GM23338 (cell line): ENCODE measurements around the gene DACT2. TPM values are rescaled to one million over a fixed set of nuclear protein-coding genes. Genes with fewer than 3 reads are reported as not detected.

Experiments
- ATAC-seq: fragments of 200-7000 bp; cut with Tn5 transposase; 3 replicates; pipeline ENCODE4 v1.9.1; 2020
- DNase-seq: peaks from one replicate; pipeline ENCODE4 v3.0.0-alpha.2; 2015; ENCODE audit warnings: low spot score
- H2AFZ ChIP-seq: fragments of 200-600 bp; sonication (generic); 2 replicates; pipeline ENCODE4 v1.8.0; 2016; ENCODE audit warnings: antibody characterized with exemption, mild to moderate bottlenecking, moderate library complexity
- H3F3A ChIP-seq: fragments of 200-600 bp; sonication (generic); replicated peaks from 2 replicates; pipeline ENCODE4 v1.8.0; 2017; ENCODE audit warnings: antibody characterized with exemption, mixed run types, low read depth
- H3K27ac ChIP-seq: fragments of 200-600 bp; sonication (generic); 2 replicates; pipeline ENCODE4 v1.6.1; 2016; ENCODE audit warnings: low read depth
- H3K27me3 ChIP-seq: fragments of 200-600 bp; sonication (generic); 2 replicates; pipeline ENCODE4 v1.8.0; 2016; ENCODE audit warnings: mild to moderate bottlenecking, mixed run types, moderate library complexity; ENCODE audit not compliant: insufficient read depth
- H3K36me3 ChIP-seq: fragments of 200-600 bp; sonication (generic); 2 replicates; pipeline ENCODE4 v1.8.0; 2016; ENCODE audit warnings: mild to moderate bottlenecking; ENCODE audit not compliant: insufficient read depth
- H3K4me1 ChIP-seq: fragments of 200-600 bp; sonication (generic); 2 replicates; pipeline ENCODE4 v1.8.0; 2016; ENCODE audit warnings: mild to moderate bottlenecking, moderate library complexity; ENCODE audit not compliant: insufficient read depth
- H3K4me2 ChIP-seq: fragments of 200-600 bp; sonication (generic); 2 replicates; pipeline ENCODE4 v1.7.1; 2017; ENCODE audit warnings: mixed run types
- H3K4me3 ChIP-seq: fragments of 200-600 bp; sonication (generic); 2 replicates; pipeline ENCODE4 v1.6.1; 2016; ENCODE audit warnings: mixed run types
- H3K79me2 ChIP-seq: fragments of 200-600 bp; sonication (generic); replicated peaks from 2 replicates; pipeline ENCODE4 v1.8.0; 2017; ENCODE audit warnings: mild to moderate bottlenecking; ENCODE audit not compliant: insufficient read depth
- H3K9me2 ChIP-seq: fragments of 200-600 bp; sonication (generic); 2 replicates; pipeline ENCODE4 v1.8.0; 2017; ENCODE audit not compliant: insufficient read depth
- H4K20me1 ChIP-seq: fragments of 200-600 bp; sonication (generic); replicated peaks from 2 replicates; pipeline ENCODE4 v1.8.0; 2017; ENCODE audit warnings: mild to moderate bottlenecking; ENCODE audit not compliant: insufficient read depth
- H3K27ac Mint-ChIP-seq: 2 replicates; pipeline ENCODE4 v1.8.0; 2020; ENCODE audit warnings: inconsistent platforms, mild to moderate bottlenecking, moderate library complexity, mixed read lengths
- H3K27me3 Mint-ChIP-seq: 3 replicates; pipeline ENCODE4 v1.8.0; 2022; ENCODE audit warnings: low read depth, mild to moderate bottlenecking, moderate library complexity, mixed read lengths, inconsistent platforms; ENCODE audit not compliant: insufficient read depth, poor library complexity
- H3K36me3 Mint-ChIP-seq: 3 replicates; pipeline ENCODE4 v1.8.0; 2021; ENCODE audit warnings: low read depth, mild to moderate bottlenecking, inconsistent platforms, moderate library complexity, mixed read lengths
- H3K4me1 Mint-ChIP-seq: 3 replicates; pipeline ENCODE4 v1.8.0; 2020; ENCODE audit warnings: mild to moderate bottlenecking, inconsistent platforms, mixed read lengths
- H3K4me3 Mint-ChIP-seq: 3 replicates; pipeline ENCODE4 v1.8.0; 2021; ENCODE audit warnings: moderate library complexity, mild to moderate bottlenecking, inconsistent platforms, mixed read lengths
- H3K9me3 Mint-ChIP-seq: 3 replicates; pipeline ENCODE4 v1.8.0; 2020; ENCODE audit warnings: moderate library complexity, mild to moderate bottlenecking, inconsistent platforms, mixed read lengths
- CREB1 ChIP-seq: fragments of 250-450 bp; sonication (Bioruptor Pico); IDR thresholded peaks from 2 replicates; pipeline ENCODE4 v1.5.0; 2020; ENCODE audit warnings: low read depth, mild to moderate bottlenecking, moderate library complexity
- ETS1 ChIP-seq: IDR thresholded peaks from 2 replicates; pipeline ENCODE4 v1.6.1; 2016; ENCODE audit warnings: antibody characterized with exemption
- EZH2 ChIP-seq: fragments of 200-600 bp; sonication (generic); IDR thresholded peaks from one replicate; pipeline ENCODE4 v1.8.0; 2017; ENCODE audit warnings: antibody characterized with exemption, mild to moderate bottlenecking, low read depth; ENCODE audit not compliant: unreplicated experiment
- EZH2phosphoT487 ChIP-seq: fragments of 200-600 bp; sonication (generic); IDR thresholded peaks from one replicate; pipeline ENCODE4 v1.8.1; 2018; ENCODE audit warnings: antibody characterized with exemption; ENCODE audit not compliant: unreplicated experiment
- JUNB ChIP-seq: IDR thresholded peaks from one replicate; pipeline ENCODE4 v1.6.1; 2016; ENCODE audit warnings: antibody characterized with exemption; ENCODE audit not compliant: unreplicated experiment
- NANOG ChIP-seq: IDR thresholded peaks from 2 replicates; pipeline ENCODE4 v1.6.1; 2016; ENCODE audit warnings: antibody characterized with exemption, borderline replicate concordance
- POLR2AphosphoS5 ChIP-seq: IDR thresholded peaks from 2 replicates; pipeline ENCODE4 v1.6.1; 2016; ENCODE audit warnings: antibody characterized with exemption, low read depth
- REST ChIP-seq: IDR thresholded peaks from one replicate; pipeline ENCODE4 v1.6.1; 2018; ENCODE audit warnings: antibody characterized with exemption; ENCODE audit not compliant: unreplicated experiment
- STAT1 ChIP-seq: IDR thresholded peaks from one replicate; pipeline ENCODE4 v1.6.1; 2016; ENCODE audit warnings: antibody characterized with exemption; ENCODE audit not compliant: unreplicated experiment
- ZNF114 ChIP-seq: fragments of 250-450 bp; sonication (Bioruptor Pico); IDR thresholded peaks from 2 replicates; pipeline ENCODE4 v1.5.0; 2020; ENCODE audit warnings: mild to moderate bottlenecking, moderate library complexity
- ZNF331 ChIP-seq: fragments of 250-450 bp; sonication (Bioruptor Pico); IDR thresholded peaks from 2 replicates; pipeline ENCODE4 v1.5.0; 2020; ENCODE audit warnings: low read depth, mild to moderate bottlenecking, moderate library complexity
- ZNF462 ChIP-seq: fragments of 250-450 bp; sonication (Bioruptor Pico); IDR thresholded peaks from 2 replicates; pipeline ENCODE4 v1.5.0; 2020; ENCODE audit warnings: mild to moderate bottlenecking, moderate library complexity
- polyA plus RNA-seq: library from polyadenylated mRNA; unstranded; fragments of >200 nt; fragmentation: Nextera tagmentation; extraction: Ambion mirVana; gene quantifications from 2 replicates; pipeline ENCODE4 v1.2.1, GENCODE V29; 2016
- total RNA-seq: library from RNA; depleted of rRNA; stranded (reverse); fragments of >200 nt; shearing (Covaris generic); gene quantifications from 2 replicates; pipeline ENCODE4 v1.2.3, GENCODE V29; 2014

The DACT2 gene
- total and polyA plus RNA-seq, 2 experiments from 2014 or later = 1.8 to 10.6 TPM

- H3F3A ChIP-seq = no peaks in the 10 kb centered on the region
- Mint-ChIP-seq H3K4me3 (no peak overlapping the region), H3K27ac (no peak overlapping the region), H3K9me3 (no peaks in the 10 kb centered on the region; the same call in 2 of the 3 replicates), H3K4me1 (no peaks in the 10 kb centered on the region; the same call in 2 of the 3 replicates), H3K27me3 (peaks cover 4% of the 10 kb centered on the region), H3K36me3 (no peaks in the 10 kb centered on the region; the same call in 2 of the 3 replicates)
- H3K27ac ChIP-seq = no peak overlapping the region
- no peaks in the 10 kb centered on the region for H4K20me1 ChIP-seq
- no peaks in the 10 kb centered on the region for H3K9me2 ChIP-seq
- ATAC-seq (no peak), DNase-seq (no peak)
- H3K4me1 ChIP-seq = no peaks in the 10 kb centered on the region
- no peaks in the 10 kb centered on the region for H3K36me3 ChIP-seq
- no peak for TF ChIP-seq JUNB
- TF ChIP-seq NANOG = no peak
- H3K4me3 ChIP-seq = no peak overlapping the region
- no peak overlapping the region for H2AFZ ChIP-seq
- H3K4me2 ChIP-seq = no peak overlapping the region
- H3K27me3 ChIP-seq = no peaks in the 10 kb centered on the region
- no peaks in the 10 kb centered on the region for H3K79me2 ChIP-seq
Observed at GRCh38 chr6:168284187-168284586, 35.4 kb downstream of the DACT2 start.

GRCh38 chr6:168283686-168284025, 35.9 kb downstream of the DACT2 start:
- no peaks in the 10 kb centered on the region for H3K9me2 ChIP-seq
- ATAC-seq (no peak), DNase-seq (no peak)
- no peaks in the 10 kb centered on the region for H3K4me1 ChIP-seq
- H3K27ac ChIP-seq = no peak overlapping the region
- H3K79me2 ChIP-seq = no peaks in the 10 kb centered on the region
- H3K4me2 ChIP-seq = no peak overlapping the region
- no peaks in the 10 kb centered on the region for H4K20me1 ChIP-seq
- H3F3A ChIP-seq = no peaks in the 10 kb centered on the region
- H3K27me3 ChIP-seq = no peaks in the 10 kb centered on the region
- no peak overlapping the region for H3K4me3 Mint-ChIP-seq
- no peaks in the 10 kb centered on the region; the same call in 2 of the 3 replicates for H3K4me1 Mint-ChIP-seq
- H3K36me3 Mint-ChIP-seq = no peaks in the 10 kb centered on the region; the same call in 2 of the 3 replicates
- no peak overlapping the region for H2AFZ ChIP-seq
- peaks cover 5% of the 10 kb centered on the region for H3K27me3 Mint-ChIP-seq
- H3K9me3 Mint-ChIP-seq = no peaks in the 10 kb centered on the region; the same call in 2 of the 3 replicates
- H3K36me3 ChIP-seq = no peaks in the 10 kb centered on the region
- no peak overlapping the region for H3K27ac Mint-ChIP-seq
- no peak overlapping the region for H3K4me3 ChIP-seq
- no peak for TF ChIP-seq EZH2phosphoT487
- TF ChIP-seq JUNB = no peak
- no peak for TF ChIP-seq EZH2
- TF ChIP-seq ZNF114 (CRISPR knock-in tag) = no peak
- TF ChIP-seq REST = no peak
- no peak for TF ChIP-seq NANOG
- TF ChIP-seq POLR2AphosphoS5 = no peak
- no peak for TF ChIP-seq ZNF331 (CRISPR knock-in tag)
- no peak for TF ChIP-seq ETS1
- TF ChIP-seq ZNF462 (CRISPR knock-in tag) = no peak
- no peak for TF ChIP-seq STAT1
- no peak for TF ChIP-seq CREB1 (CRISPR knock-in tag)
